ENCODE results near the gene ANAPC10.
"Not testable (repeated sequence)": the region's sequence is repeated elsewhere in the genome, so short reads cannot be mapped to it uniquely, and the experiment has no call there.

ANAPC10 gene

DNA sequence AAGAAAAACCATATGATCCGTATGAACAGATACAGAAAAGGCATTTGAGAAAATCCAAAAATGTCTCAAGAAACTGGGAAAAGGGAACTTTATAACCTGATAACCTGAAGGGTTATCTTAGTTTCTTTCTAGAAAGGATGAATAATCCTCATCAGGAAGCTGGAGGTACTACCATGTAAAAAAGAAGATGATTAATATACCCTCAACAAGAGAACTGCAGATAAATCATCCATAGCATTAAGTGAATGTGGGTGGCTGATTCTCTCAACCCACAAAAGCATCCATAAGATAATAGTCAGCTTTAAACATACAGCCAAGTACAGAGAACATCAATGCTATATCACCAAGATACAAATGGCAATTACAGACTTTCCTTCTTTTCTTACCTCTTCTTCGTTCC, 26.4 kb downstream of the ANAPC10 start:
- DNase-seq (ENCODE audit: low read depth, low spot score) = no peak

DNA sequence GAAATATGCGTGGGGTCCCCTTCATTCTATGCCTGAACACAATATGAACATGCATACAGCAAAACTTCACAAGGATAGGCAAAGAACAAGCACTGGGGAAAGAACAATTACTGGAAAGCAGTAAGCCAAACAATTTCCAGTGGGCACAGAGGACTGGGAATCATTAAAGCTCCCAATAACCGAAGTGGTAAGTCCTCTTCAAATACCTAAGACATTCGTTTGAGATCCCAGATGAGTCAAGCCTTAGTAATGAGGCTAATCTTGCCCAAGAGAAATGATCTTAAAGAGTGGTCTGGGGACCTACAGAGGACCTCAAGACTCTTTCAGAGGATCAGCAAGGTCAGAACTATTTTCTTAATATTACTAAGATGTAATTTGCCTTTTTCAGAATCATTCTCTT, 28.6 kb downstream of the ANAPC10 start:
- no peak for DNase-seq (ENCODE audit: low read depth, low spot score)

DNA sequence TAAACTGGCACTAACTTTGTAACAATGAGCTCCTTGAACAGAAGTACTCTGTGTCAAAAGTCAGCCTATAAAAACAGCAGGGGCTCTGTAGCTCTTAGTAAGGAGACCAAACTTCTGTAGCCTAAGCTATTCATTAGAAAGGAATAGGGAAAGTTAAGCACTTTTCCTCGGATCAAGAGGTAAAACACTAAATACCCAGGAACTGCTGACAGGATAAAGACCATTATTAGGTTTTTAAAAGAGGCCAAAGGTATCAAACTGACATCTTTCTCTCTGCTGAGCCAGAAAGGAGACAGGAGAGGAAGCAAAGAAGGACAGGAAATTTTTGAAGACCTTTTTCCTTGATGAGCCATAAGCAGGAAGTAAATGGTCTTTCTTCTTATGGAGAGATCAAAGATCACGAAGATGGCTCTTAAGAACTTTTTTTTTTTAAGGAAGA, 31.9 kb downstream of the ANAPC10 start:
- DNase-seq (ENCODE audit: low read depth, low spot score) = peak; percentile 16

DNA sequence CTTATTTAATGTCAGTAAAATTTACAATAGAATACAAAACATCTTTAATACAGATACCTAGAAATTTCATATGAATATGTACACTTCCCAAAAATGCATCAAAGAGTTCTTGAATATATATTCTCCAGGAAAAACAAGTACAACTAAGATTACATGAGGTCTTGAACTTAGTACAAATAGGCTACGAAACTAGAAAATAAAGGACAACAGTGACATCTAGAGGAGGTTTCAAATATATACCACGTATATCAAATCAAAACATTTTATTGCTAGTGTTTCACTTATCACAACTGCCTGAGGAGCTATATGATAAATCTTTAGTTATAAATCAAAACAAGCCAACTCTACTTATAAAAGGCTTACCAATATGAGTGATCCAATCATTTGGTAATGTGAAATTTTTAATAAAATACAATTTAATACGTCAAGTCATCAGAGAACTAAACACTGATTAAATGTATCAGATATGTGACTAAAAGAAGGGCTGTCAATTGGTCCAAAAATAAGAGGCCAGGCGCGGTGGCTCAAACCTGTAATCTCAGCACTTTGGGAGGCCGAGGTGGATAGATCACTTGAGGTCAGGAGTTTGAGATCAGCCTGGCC, 36.6 kb downstream of the ANAPC10 start:
- DNase-seq (ENCODE audit: low read depth, low spot score) = no peak

DNA sequence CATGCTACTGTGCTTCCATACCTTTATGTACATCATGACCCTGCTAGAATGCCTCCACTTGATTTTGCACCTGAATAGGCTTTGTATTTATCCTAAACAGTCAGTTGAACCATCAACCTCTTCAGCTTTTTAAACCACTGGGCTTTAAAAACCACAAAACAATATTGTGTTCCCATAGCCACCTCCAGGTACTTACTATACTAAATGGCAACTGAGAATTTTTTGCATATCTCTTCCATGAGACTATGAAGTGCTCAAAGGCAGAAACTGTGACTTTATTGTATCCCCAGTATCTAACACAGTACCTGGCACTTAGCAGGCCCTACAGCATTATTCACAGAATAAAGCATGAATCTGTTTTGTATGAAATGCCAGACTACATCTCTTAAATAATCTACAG, 39.7 kb downstream of the ANAPC10 start:
- DNase-seq (ENCODE audit: low read depth, low spot score) = no peak

DNA sequence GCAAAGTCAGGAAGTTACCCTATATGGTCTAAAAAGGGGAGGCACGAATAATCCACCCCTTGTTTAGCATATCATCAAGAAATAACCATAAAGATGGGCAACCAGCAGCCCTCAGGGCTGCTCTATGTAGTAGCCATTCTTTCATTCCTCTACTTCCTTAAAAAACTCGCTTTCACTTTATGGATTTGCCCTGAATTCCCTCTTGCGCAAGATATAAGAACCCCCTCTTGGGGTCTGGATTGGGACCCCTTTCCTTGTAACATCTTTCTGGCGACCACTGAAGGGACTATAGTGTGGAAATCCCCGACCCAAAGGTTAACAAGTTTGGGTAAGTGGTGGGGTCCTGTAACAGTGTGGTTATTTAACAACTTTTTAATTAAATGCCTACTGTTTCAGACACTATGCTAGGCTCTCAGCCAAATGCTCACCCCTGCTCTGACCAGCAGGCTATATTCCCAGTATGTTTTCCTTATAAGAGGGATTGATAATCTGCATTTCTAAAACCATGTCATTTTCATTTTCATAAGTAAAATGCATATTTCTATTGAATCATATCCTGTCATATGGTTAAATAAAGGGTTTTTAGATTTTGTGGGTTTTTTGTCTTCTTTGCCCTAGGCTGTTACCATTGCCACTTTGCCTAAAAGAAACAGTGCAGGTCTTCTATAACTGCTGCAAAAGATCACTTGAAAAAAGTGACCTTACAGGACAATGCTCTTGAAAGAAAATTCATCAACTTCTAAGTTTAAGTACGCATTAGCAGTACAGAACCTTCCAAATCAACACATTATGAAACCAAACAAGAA, 41.5 kb downstream of the ANAPC10 start:
- no peak for DNase-seq (ENCODE audit: low read depth, low spot score)

DNA sequence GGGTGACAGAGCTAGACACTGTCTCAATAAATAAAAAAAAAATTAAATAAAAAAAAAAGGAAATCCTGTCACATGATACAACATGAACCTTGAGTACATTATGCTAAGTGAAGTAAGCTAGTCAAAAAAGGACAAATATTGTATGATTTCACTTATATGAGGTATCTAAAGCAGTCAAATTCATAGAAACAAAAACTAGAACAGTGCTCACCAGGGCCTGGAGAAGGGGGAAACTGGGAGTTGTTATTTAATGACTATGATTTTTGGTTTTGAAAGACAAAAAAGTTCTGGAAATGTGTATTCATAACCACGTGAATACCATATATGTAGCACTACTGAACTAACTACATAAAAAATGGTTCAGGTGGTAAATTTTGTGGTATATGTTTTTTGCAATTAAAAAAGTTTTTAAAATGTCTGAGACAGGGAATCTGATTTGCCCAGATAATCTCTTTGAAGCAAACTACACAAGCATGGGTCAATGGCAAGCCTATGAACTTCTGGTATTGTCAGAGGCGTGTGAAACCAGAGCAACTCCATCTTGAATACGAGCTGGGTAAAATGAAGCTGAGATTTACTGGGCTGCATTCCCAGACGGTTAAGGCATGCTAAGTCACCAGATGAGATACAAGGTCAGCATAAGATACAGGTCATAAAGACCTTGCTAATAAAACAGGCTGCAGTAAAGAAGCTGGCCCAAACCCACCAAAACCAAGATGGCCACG, 42.3 kb downstream of the ANAPC10 start:
- DNase-seq (ENCODE audit: low read depth, low spot score) = no peak

DNA sequence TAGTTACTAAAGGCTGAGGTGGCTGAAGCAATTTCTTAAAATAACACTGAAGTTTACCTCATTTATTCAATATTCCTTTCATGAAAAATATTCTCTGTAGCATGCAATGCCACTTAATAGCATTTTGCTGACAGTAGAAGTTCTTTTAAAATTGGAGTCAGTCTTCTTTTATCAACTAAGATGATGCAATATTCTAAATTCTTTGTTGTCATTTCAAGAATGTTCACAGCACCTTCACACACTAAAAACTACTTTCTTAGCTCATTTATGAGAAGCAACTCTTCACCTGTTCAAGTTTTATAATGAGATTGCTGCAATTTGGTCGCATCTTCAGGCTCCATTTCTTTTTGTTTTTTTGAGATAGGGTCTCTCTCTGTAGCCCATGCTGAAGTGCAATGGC, 48.8 kb downstream of the ANAPC10 start:
- no peak for DNase-seq (ENCODE audit: low read depth, low spot score)

DNA sequence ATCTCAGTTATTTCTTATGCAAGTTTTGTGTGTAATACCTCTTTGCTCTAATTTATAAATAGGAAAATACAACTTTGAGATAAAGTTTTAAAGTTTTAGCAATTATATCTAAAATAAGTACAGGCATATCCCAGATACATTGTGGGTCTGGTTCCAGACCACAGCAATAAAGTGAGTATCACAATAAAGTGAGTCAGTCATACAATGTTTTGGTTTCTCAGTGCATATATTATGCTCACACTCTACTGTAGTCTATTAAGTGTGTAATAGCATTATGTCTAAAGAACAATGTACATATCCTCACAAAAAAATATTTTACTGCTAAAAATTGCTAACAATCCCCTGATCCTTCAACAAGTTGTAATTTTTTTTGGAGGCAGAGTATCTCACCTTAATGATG, 49.2 kb downstream of the ANAPC10 start:
- no peak for DNase-seq (ENCODE audit: low read depth, low spot score)

DNA sequence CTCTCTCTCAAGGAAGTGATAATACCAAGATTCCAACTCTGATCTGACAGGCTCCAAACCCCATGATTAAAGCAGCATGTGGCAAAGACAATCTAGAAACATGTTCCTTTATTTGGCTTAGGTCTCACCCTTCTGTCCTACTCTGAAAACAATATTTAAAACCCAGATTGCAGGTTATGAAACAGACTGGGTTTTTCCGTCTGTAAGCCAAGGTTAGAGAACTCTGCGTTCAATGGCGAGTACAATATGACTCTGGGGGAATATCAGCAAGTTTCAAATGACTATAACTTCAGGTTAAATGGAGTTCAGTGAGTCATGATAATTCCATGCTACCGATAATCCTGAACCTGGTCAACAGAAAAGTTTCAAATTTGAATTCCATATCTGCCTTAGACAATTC, 50.8 kb downstream of the ANAPC10 start:
- DNase-seq (ENCODE audit: low read depth, low spot score) = no peak

DNA sequence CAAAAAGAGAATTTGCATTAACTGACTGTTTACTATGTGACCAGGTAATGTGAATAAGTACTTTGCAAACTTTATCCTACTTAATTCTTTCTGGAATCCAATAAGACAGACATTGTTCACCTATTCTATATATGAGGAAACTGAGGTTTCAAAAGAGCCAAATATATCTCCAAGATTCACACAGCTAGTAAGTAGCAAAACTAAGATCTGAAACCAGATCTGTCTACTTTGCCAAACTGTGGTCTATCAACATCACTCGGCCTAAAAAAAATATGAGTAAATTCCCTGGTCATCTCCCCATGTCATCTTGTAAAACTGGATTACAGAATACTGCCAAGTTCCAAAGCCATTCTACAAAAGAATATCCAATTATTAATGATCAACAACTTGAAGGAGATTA, 52.8 kb downstream of the ANAPC10 start:
- no peak for DNase-seq (ENCODE audit: low read depth, low spot score)

DNA sequence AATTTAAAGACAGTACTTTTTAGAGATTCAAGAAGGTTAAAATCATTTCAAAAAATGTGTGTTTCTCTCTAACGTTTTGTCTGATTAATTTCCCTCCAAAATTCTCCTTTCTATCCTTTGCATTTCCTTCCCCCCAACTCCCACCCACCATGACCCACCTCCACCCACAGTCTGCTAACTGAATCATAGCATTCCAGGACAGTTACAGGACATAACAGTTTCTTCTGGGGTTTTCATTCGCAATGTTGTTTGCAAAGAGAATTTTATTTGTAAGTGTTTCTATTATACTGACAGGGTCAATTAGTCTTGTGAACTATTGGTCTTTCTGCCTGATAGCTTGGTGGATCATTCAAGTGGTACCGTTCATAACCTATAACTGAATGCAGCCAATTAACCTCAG, 53.7 kb downstream of the ANAPC10 start:
- no peak for DNase-seq (ENCODE audit: low read depth, low spot score)

DNA sequence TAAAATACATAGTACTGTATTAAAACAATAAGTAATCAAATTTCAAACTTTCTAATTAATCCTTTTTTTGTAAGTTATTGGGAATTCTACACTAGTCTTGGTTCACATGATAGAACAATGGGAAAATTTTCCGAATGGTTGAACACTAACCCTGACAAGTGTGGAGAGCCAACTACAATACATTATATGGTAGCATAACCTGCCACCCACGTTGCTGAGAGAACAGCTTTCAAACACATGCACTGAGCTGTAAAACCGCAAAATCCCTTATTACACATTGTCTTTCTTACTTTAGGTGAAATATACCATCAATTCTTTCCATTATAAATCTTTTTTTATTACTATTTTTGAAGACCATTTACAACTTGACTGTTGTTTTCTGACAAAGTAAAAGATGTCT, 54.7 kb downstream of the ANAPC10 start:
- DNase-seq (ENCODE audit: low read depth, low spot score) = no peak

DNA sequence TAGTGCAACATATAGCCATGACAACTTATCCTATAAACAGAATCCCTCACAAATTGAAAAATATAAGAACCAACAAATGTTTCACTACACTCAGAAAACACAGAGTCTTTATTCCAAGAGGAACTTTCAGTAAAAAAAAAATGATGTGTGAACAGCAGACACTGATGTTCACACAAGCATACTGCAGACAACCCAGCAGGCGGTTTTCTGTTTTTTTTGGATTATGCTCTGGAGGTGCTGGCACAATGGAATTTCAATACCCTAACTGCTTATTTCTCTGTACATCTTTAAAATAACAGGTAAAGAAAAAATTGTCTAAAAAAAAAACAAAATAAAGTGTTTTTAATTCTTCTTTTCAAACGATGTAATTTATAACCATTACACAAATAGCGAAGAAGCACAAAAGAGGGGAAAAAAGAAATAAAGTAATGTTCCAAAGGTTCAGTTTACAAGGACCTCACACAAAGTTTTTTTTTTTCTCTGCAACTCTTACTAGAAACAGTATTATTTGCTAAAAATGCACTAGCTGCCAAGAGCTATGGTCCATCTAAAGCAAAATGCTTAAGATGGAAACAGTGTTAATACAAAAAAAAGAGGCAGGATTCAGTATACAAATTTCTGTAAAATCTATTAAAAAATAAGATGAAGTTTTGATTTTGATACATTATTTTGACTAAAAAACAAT, 55.3 kb downstream of the ANAPC10 start:
- DNase-seq (ENCODE audit: low read depth, low spot score) = no peak

DNA sequence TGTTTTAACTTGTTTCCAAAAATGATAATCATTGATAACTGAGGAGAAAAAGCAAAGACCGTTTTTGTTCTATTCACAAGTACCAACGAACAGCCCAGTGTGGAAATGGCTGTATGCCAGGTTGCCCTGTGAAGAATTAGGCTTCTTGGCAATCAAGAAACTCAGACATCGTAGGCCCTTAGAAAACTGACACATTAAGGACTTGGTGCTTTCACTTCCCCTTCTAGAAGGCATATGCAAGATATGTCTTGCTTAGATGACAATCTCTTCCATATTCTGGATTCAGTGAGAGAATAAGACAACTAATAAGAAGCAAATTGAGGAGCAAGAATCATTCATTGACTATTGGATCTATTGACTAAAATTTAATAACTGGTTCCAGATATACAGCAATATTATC, 56.6 kb downstream of the ANAPC10 start:
- no peak for DNase-seq (ENCODE audit: low read depth, low spot score)

DNA sequence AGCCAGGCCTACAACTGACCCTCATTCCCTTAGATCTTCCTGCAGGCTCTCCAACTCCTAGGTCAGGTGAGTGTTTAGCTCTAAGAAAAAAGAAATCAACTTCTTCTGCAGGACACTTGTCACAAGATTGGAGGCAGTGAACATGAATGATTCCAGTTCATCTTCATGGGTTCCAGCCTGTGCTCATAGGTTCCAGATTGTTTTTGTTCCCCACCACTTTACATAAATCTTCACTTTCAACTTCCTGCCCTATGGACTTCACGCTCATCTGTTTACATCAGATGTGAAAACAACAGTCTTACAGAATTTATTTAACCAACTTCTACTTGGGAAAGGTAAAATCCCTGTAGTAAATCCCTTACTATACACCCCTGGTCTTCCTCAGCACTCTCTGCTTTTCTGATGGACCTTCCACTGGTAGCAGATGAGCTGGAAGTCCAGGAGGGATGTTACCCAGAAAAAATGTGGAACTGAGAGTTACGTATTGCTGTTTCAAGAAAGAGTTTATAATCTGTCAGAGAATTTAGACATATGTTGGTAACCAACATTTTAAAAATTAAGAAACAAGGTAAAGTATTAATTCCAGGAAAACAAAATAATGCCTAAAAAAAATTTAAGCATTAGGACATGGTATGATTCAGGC, 62.4 kb downstream of the ANAPC10 start:
- no peak for DNase-seq (ENCODE audit: low read depth, low spot score)

DNA sequence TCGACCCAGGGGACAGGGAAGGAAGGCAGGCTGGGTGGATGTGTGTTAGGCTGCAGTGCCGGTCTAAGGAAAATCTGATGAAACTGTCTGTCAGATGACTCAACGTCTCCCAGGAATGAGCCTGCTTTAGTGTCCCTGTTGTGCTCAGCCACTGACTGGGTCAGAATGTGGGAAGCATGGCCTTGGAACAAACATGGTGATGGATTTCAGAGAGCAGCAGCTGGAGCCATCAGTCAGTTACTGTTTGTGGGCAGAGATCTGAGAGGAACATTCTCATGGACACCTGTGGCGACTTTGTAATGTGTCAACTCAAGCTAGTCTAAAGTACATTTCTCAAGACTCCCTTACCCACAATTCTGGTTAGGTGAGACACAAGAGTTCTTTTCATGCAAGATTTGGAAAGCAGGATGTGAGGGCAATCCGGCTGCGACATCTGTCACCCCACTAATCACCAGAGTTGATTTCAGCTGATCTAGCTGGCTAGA, 63.2 kb downstream of the ANAPC10 start:
- DNase-seq (ENCODE audit: low read depth, low spot score) = peak; percentile 8

DNA sequence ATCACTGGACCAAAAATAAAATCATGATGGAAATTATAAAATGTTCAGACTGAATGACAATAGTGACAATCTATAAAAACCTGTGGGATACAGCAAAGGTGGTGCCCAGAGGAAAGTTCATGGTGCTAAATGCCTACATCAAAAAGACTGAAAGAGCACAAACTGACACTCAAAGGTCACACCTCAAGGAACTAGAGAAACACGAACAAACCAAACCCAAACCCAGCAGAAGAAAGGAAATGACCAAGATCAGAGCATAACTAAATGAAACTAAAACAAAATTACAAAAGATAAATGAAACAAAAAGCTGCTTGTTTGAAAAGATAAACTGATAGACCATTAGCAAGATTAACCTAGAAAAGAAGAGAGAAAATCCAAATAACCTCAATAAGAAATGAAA, 78.7 kb downstream of the ANAPC10 start:
- no peak for DNase-seq (ENCODE audit: low read depth, low spot score)

DNA sequence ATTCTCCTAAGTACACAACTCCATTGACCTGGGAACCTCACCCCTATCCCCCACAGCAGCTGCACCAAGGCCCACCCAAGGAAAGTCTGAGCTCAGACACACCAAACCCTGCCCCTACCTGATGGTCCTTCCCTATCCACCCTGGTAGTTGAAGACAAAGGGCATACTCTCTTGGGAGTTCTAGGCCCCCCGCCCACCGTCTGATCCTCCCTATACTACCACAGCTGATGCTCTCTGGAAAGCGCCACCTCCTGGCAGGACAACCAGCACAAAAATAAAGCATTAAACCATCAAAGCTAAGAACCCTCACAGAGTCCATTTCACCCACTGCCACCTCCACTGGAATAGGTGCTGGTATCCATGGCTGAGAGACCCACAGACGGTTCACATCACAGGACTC, 83.6 kb downstream of the ANAPC10 start:
- peak; percentile 19 for DNase-seq (ENCODE audit: low read depth, low spot score)

DNA sequence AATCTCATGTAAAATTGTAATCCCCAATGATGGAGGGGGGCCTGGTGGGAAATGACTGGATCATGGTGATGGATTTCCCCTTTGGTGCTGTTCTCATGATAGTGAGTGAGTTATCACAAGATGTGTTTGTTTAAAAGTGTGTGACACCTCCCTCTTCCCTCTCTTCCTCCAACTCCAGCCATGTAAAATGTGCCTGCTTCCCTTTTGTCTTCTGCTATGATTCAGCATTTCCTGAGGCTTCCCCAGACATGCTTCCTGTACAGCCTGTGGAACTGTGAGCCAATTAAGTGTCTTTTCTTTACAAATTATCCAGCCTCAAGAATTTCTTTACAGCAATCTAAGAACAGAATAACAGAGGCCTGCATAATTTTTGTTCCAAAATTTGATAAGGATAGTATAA, 85.2 kb downstream of the ANAPC10 start:
- peak; percentile 2 for DNase-seq (ENCODE audit: low read depth, low spot score)

DNA sequence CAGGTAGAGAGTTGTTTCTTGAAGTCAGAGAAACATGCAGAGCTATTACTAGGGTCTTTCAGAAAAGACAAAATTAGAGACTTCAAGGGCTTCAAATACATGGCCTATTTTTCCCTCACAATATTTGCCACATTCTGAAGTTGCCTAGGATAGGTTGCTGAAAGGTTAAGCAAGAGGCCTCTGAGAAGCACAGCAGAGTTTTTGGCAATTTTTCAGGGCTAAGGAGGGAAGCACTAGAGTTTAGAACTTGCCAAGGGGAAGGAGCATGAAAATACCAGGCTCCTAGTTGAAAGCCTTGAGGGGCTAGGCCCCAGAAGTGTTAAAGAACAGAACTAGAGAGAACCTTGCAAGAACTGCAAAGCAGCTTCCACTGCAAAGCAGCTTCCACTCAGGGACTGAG, 86.4 kb downstream of the ANAPC10 start:
- no peak for DNase-seq (ENCODE audit: low read depth, low spot score)

DNA sequence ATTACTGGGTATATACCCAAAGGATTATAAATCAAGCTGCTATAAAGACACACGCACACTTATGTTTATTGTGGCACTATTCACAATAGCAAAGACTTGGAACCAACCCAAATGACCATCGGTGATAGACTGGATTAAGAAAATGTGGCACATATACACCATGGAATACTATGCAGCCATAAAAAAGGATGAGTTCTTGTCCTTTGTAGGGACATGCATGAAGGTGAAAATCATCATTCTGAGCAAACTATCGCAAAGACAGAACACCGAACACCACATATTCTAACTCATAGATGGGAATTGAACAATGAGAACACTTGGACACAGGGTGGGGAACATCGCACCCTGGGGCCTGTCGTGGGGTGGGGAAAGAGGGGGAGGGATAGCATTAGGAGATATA, 87.7 kb downstream of the ANAPC10 start:
- not testable (repeated sequence) for DNase-seq (ENCODE audit: low read depth, low spot score)

Data from ELF-1 (cell line).